H1 (cell line): ENCODE data around the gene SSMEM1. TPM values are rescaled to one million over a fixed set of nuclear protein-coding genes. Genes with fewer than 3 reads are reported as not detected.

Source experiments
- CBX8 ChIP-seq: fragments of 300-800, 300-1000 bp; sonication (generic); IDR thresholded peaks from 2 replicates; pipeline ENCODE4 v1.7.1; 2016; ENCODE audit warnings: low read depth, low read length, borderline replicate concordance
- CHD7 ChIP-seq: fragments of 300-600 bp; sonication (generic); IDR thresholded peaks from 2 replicates; pipeline ENCODE4 v1.7.1; 2012; ENCODE audit warnings: low read length, moderate library complexity, mild to moderate bottlenecking, inconsistent platforms; ENCODE audit not compliant: insufficient replicate concordance
- JUN ChIP-seq: IDR thresholded peaks from 2 replicates; pipeline ENCODE4 v1.6.1; 2011; ENCODE audit warnings: low read depth, mild to moderate bottlenecking, improper control_type of control experiment, low read length
- MAFK ChIP-seq: IDR thresholded peaks from 2 replicates; pipeline ENCODE4 v1.6.1; 2012; ENCODE audit warnings: low read depth, mild to moderate bottlenecking, improper control_type of control experiment, low read length
- NANOG ChIP-seq: IDR thresholded peaks from 2 replicates; pipeline ENCODE4 v1.6.1; 2011; ENCODE audit warnings: low read length, low read depth, mild to moderate bottlenecking, inconsistent platforms; ENCODE audit not compliant: insufficient read depth, poor library complexity, severe bottlenecking
- POU5F1 ChIP-seq: IDR thresholded peaks from 2 replicates; pipeline ENCODE4 v1.6.1; 2011; ENCODE audit warnings: low read depth, mild to moderate bottlenecking, low read length, moderate library complexity
- RBBP5 ChIP-seq: IDR thresholded peaks from 2 replicates; pipeline ENCODE4 v1.7.1; 2012; ENCODE audit warnings: low read depth, mild to moderate bottlenecking, inconsistent platforms, low read length, moderate library complexity, borderline replicate concordance
- RXRA ChIP-seq: IDR thresholded peaks from 2 replicates; pipeline ENCODE4 v1.6.1; 2011; ENCODE audit warnings: low read depth, mild to moderate bottlenecking, low read length, moderate library complexity; ENCODE audit not compliant: insufficient read depth
- TAF1 ChIP-seq: IDR thresholded peaks from 2 replicates; pipeline ENCODE4 v1.6.1; 2011; ENCODE audit warnings: mild to moderate bottlenecking, low read depth, low read length
- polyA plus RNA-seq, 7 experiments: library from polyadenylated mRNA; depleted of rRNA in 3 of 7; stranded (reverse) in 5 of 7; unstranded in 2 of 7; fragments of >200 nt in 5 of 7; fragments of 200-250 nt in 2 of 7; gene quantifications; 1 replicate in 5 of 7; 2 replicates in 1 of 7; 4 replicates in 1 of 7; pipeline versions ENCODE4 v1.2.1 to v1.2.3, GENCODE V29; 2011 to 2013; ENCODE audit warnings: missing spikeins in 2 of 7, mixed read lengths in 2 of 7
- total RNA-seq: library from RNA; stranded (reverse); fragmentation: NEBNext Ultra II Directional; extraction: Animal tissue kit (Norgen Biotek cat#: 25700); gene quantifications from 2 replicates; pipeline ENCODE4 v1.2.1, GENCODE V29; 2021

The SSMEM1 gene
- total and polyA plus RNA-seq, 2 of the 8 experiments (the other 6 are each of a cell fraction or from before 2014, with no cell fraction given) = not detected

GRCh38 chr7:130174237-130174959, 33.3 kb upstream of the SSMEM1 start (continued):
- TF ChIP-seq CHD7 (no peak), RBBP5 (no peak), MAFK (no peak), NANOG (no peak), CBX8 (no peak), JUN (no peak), TAF1 (no peak), RXRA (no peak), POU5F1 (no peak)
